GM23338 (cell line): ENCODE results near the gene TAF3. TPM values are rescaled to one million over a fixed set of nuclear protein-coding genes. Genes with fewer than 3 reads are reported as not detected.

Experiments
- ATAC-seq: fragments of 200-7000 bp; cut with Tn5 transposase; 3 replicates; pipeline ENCODE4 v1.9.1; 2020
- DNase-seq: peaks from one replicate; pipeline ENCODE4 v3.0.0-alpha.2; 2015; ENCODE audit warnings: low spot score
- H2AFZ ChIP-seq: fragments of 200-600 bp; sonication (generic); 2 replicates; pipeline ENCODE4 v1.8.0; 2016; ENCODE audit warnings: antibody characterized with exemption, mild to moderate bottlenecking, moderate library complexity
- H3F3A ChIP-seq: fragments of 200-600 bp; sonication (generic); replicated peaks from 2 replicates; pipeline ENCODE4 v1.8.0; 2017; ENCODE audit warnings: antibody characterized with exemption, mixed run types, low read depth
- H3K27ac ChIP-seq: fragments of 200-600 bp; sonication (generic); 2 replicates; pipeline ENCODE4 v1.6.1; 2016; ENCODE audit warnings: low read depth
- H3K27me3 ChIP-seq: fragments of 200-600 bp; sonication (generic); 2 replicates; pipeline ENCODE4 v1.8.0; 2016; ENCODE audit warnings: mild to moderate bottlenecking, mixed run types, moderate library complexity; ENCODE audit not compliant: insufficient read depth
- H3K36me3 ChIP-seq: fragments of 200-600 bp; sonication (generic); 2 replicates; pipeline ENCODE4 v1.8.0; 2016; ENCODE audit warnings: mild to moderate bottlenecking; ENCODE audit not compliant: insufficient read depth
- H3K4me1 ChIP-seq: fragments of 200-600 bp; sonication (generic); 2 replicates; pipeline ENCODE4 v1.8.0; 2016; ENCODE audit warnings: mild to moderate bottlenecking, moderate library complexity; ENCODE audit not compliant: insufficient read depth
- H3K4me2 ChIP-seq: fragments of 200-600 bp; sonication (generic); 2 replicates; pipeline ENCODE4 v1.7.1; 2017; ENCODE audit warnings: mixed run types
- H3K4me3 ChIP-seq: fragments of 200-600 bp; sonication (generic); 2 replicates; pipeline ENCODE4 v1.6.1; 2016; ENCODE audit warnings: mixed run types
- H3K79me2 ChIP-seq: fragments of 200-600 bp; sonication (generic); replicated peaks from 2 replicates; pipeline ENCODE4 v1.8.0; 2017; ENCODE audit warnings: mild to moderate bottlenecking; ENCODE audit not compliant: insufficient read depth
- H3K9me2 ChIP-seq: fragments of 200-600 bp; sonication (generic); 2 replicates; pipeline ENCODE4 v1.8.0; 2017; ENCODE audit not compliant: insufficient read depth
- H4K20me1 ChIP-seq: fragments of 200-600 bp; sonication (generic); replicated peaks from 2 replicates; pipeline ENCODE4 v1.8.0; 2017; ENCODE audit warnings: mild to moderate bottlenecking; ENCODE audit not compliant: insufficient read depth
- H3K27ac Mint-ChIP-seq: 2 replicates; pipeline ENCODE4 v1.8.0; 2020; ENCODE audit warnings: inconsistent platforms, mild to moderate bottlenecking, moderate library complexity, mixed read lengths
- H3K27me3 Mint-ChIP-seq: 3 replicates; pipeline ENCODE4 v1.8.0; 2022; ENCODE audit warnings: low read depth, mild to moderate bottlenecking, moderate library complexity, mixed read lengths, inconsistent platforms; ENCODE audit not compliant: insufficient read depth, poor library complexity
- H3K36me3 Mint-ChIP-seq: 3 replicates; pipeline ENCODE4 v1.8.0; 2021; ENCODE audit warnings: low read depth, mild to moderate bottlenecking, inconsistent platforms, moderate library complexity, mixed read lengths
- H3K4me1 Mint-ChIP-seq: 3 replicates; pipeline ENCODE4 v1.8.0; 2020; ENCODE audit warnings: mild to moderate bottlenecking, inconsistent platforms, mixed read lengths
- H3K4me3 Mint-ChIP-seq: 3 replicates; pipeline ENCODE4 v1.8.0; 2021; ENCODE audit warnings: moderate library complexity, mild to moderate bottlenecking, inconsistent platforms, mixed read lengths
- H3K9me3 Mint-ChIP-seq: 3 replicates; pipeline ENCODE4 v1.8.0; 2020; ENCODE audit warnings: moderate library complexity, mild to moderate bottlenecking, inconsistent platforms, mixed read lengths
- ETS1 ChIP-seq: IDR thresholded peaks from 2 replicates; pipeline ENCODE4 v1.6.1; 2016; ENCODE audit warnings: antibody characterized with exemption
- EZH2phosphoT487 ChIP-seq: fragments of 200-600 bp; sonication (generic); IDR thresholded peaks from one replicate; pipeline ENCODE4 v1.8.1; 2018; ENCODE audit warnings: antibody characterized with exemption; ENCODE audit not compliant: unreplicated experiment
- JUNB ChIP-seq: IDR thresholded peaks from one replicate; pipeline ENCODE4 v1.6.1; 2016; ENCODE audit warnings: antibody characterized with exemption; ENCODE audit not compliant: unreplicated experiment
- REST ChIP-seq: IDR thresholded peaks from one replicate; pipeline ENCODE4 v1.6.1; 2018; ENCODE audit warnings: antibody characterized with exemption; ENCODE audit not compliant: unreplicated experiment
- STAT1 ChIP-seq: IDR thresholded peaks from one replicate; pipeline ENCODE4 v1.6.1; 2016; ENCODE audit warnings: antibody characterized with exemption; ENCODE audit not compliant: unreplicated experiment
- ZNF114 ChIP-seq: fragments of 250-450 bp; sonication (Bioruptor Pico); IDR thresholded peaks from 2 replicates; pipeline ENCODE4 v1.5.0; 2020; ENCODE audit warnings: mild to moderate bottlenecking, moderate library complexity
- ZNF331 ChIP-seq: fragments of 250-450 bp; sonication (Bioruptor Pico); IDR thresholded peaks from 2 replicates; pipeline ENCODE4 v1.5.0; 2020; ENCODE audit warnings: low read depth, mild to moderate bottlenecking, moderate library complexity
- ZNF462 ChIP-seq: fragments of 250-450 bp; sonication (Bioruptor Pico); IDR thresholded peaks from 2 replicates; pipeline ENCODE4 v1.5.0; 2020; ENCODE audit warnings: mild to moderate bottlenecking, moderate library complexity
- polyA plus RNA-seq: library from polyadenylated mRNA; unstranded; fragments of >200 nt; fragmentation: Nextera tagmentation; extraction: Ambion mirVana; gene quantifications from 2 replicates; pipeline ENCODE4 v1.2.1, GENCODE V29; 2016
- total RNA-seq: library from RNA; depleted of rRNA; stranded (reverse); fragments of >200 nt; shearing (Covaris generic); gene quantifications from 2 replicates; pipeline ENCODE4 v1.2.3, GENCODE V29; 2014

Gene TAF3
- total and polyA plus RNA-seq, 2 experiments from 2014 or later, result 6.4 to 15.2 TPM

GRCh38 chr10:8060704-8061121 is 242.4 kb downstream of the TAF3 start:
- Histone ChIP-seq H4K20me1 (no peaks in the 10 kb centered on the region; the same call in 1 of the 2 replicates), H3K27ac (no peak overlapping the region), H3K4me3 (peak overlapping the region; percentile 60), H3K36me3 (no peaks in the 10 kb centered on the region), H3K4me1 (peaks cover 76% of the 10 kb centered on the region), H3F3A (peaks cover 28% of the 10 kb centered on the region), H3K79me2 (no peaks in the 10 kb centered on the region), H3K27me3 (peaks cover 98% of the 10 kb centered on the region), H3K9me2 (no peaks in the 10 kb centered on the region), H3K4me2 (peak overlapping the region; percentile 99), H2AFZ (no peak overlapping the region; the same call in 1 of the 2 replicates)
- H3K27me3 Mint-ChIP-seq, result peaks cover 97% of the 10 kb centered on the region
- ATAC-seq (no peak), DNase-seq (peak; percentile 31)
- H3K4me1 Mint-ChIP-seq, result peaks cover 86% of the 10 kb centered on the region
- TF ChIP-seq ZNF114 (CRISPR knock-in tag), result no peak
- peak; percentile 28 for TF ChIP-seq EZH2phosphoT487
- H3K27ac Mint-ChIP-seq, result no peak overlapping the region
- no peaks in the 10 kb centered on the region; the same call in 2 of the 3 replicates for H3K36me3 Mint-ChIP-seq
- H3K9me3 Mint-ChIP-seq, result no peaks in the 10 kb centered on the region
- peak overlapping the region; percentile 61 for H3K4me3 Mint-ChIP-seq

- Mint-ChIP-seq H3K27me3 (peaks cover 97% of the 10 kb centered on the region), H3K36me3 (no peaks in the 10 kb centered on the region; the same call in 2 of the 3 replicates), H3K27ac (no peak overlapping the region), H3K4me1 (peaks cover 91% of the 10 kb centered on the region), H3K4me3 (peak overlapping the region; percentile 61), H3K9me3 (no peaks in the 10 kb centered on the region)
- Histone ChIP-seq H3K4me2 (peak overlapping the region; percentile 99), H3K4me1 (peaks cover 78% of the 10 kb centered on the region), H3K27me3 (peaks cover 98% of the 10 kb centered on the region), H3K27ac (no peak overlapping the region), H2AFZ (no peak overlapping the region), H3F3A (peaks cover 27% of the 10 kb centered on the region), H3K79me2 (no peaks in the 10 kb centered on the region), H4K20me1 (no peaks in the 10 kb centered on the region), H3K36me3 (no peaks in the 10 kb centered on the region), H3K9me2 (no peaks in the 10 kb centered on the region), H3K4me3 (peak overlapping the region; percentile 60)
- DNase-seq (peak; percentile 55), ATAC-seq (no peak; the same call in 2 of the 3 replicates)
- no peak for TF ChIP-seq REST
- no peak for TF ChIP-seq JUNB
- no peak for TF ChIP-seq ZNF462 (CRISPR knock-in tag)
- TF ChIP-seq ETS1, result no peak
- TF ChIP-seq STAT1, result no peak
- no peak for TF ChIP-seq ZNF331
Measured at GRCh38 chr10:8061274-8062211, 243.2 kb downstream of the TAF3 start.
